ENCODE data around the gene OSBPL9. TPM values are rescaled to one million over a fixed set of nuclear protein-coding genes. Genes with fewer than 3 reads are reported as not detected.

The OSBPL9 gene
- total and polyA plus RNA-seq, 9 of the 15 experiments (the other 6 are each of a cell fraction or from before 2014, with no cell fraction given): 43.9 to 217 (median 170) TPM

DNA sequence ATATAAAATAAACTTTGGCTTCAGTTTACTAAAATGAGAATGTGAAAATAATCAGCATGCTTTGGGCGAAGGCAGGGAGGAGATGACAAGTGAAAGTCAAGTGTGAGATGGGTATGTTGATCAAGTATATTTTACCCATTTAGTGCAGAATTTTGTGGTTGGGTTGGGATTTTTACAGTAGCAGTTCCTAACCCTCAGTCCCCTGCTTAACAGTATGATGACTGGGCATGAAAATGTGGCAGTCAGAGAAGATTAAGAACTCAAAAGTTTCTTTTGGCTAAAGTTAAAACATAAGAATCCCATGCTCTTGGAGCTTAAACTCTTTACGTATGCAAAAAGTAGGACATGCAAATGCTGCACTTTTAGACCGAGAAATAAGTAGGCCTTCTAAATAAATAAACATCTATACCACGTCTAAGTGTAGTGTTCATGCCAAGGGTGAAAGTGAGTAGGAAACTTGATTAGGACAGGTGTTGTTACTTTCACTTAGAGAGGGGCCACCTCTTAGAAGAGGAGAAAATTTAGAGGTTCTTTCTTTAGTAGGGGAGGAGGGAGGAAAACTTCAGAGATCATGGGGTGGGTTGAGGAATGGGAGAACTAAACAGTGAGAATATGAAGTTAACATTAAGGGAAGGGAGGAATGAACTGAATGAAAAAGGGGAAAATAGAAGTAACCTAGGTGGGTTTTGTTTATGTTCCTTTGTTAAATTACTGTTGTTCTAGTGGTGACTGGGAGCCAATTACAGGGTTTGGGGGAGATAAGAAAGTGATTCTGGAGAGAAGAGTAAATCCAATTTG is 127.8 kb downstream of the OSBPL9 start:
- in situ Hi-C loops (cut with MboI): no loop called here
- H3K9me1 ChIP-seq (ENCODE audit: control insufficient read depth, insufficient read depth, low read length): no peaks in the 10 kb centered on the region
- H3K9me3 ChIP-seq (replicated peaks; ENCODE audit: control insufficient read depth, insufficient read depth, low read depth, low read length): no peaks in the 10 kb centered on the region
- DNase-seq (ENCODE audit: extremely low read depth in 1 of 4, low spot score in 3 of 4) (no peak), FAIRE-seq (peak; percentile 23), ATAC-seq (peak; percentile 30)
- H2AFZ ChIP-seq (ENCODE audit: low read depth, low read length): no peak overlapping the region
- ChIA-PET CTCF (ENCODE audit: low intra/inter-chr PET ratio) (no interaction called here), POLR2A (interaction anchor here (0.6 to 1.0 kb wide), 3 partner anchors 12 to 71 kb away, joined by 3 to 4 read pairs (median 3); no protein-coding TSS in a partner anchor)
- H3K9ac ChIP-seq (ENCODE audit: insufficient read depth in 1 of 2, low read depth in 2 of 2, low read length in 2 of 2): no peak overlapping the region
- H3K4me2 ChIP-seq (ENCODE audit: insufficient read depth, low read length): no peak overlapping the region
- peaks cover 56% of the 10 kb centered on the region for H3K79me2 ChIP-seq (ENCODE audit: control insufficient read depth, insufficient read depth, low read length)
- intact Hi-C loops (cut with micrococcal nuclease): no loop called here
- H3K4me3 ChIP-seq: no peak overlapping the region
- H3K27me3 ChIP-seq (ENCODE audit: control insufficient read depth in 2 of 2, insufficient read depth in 2 of 2, low read length in 2 of 2): no peaks in the 10 kb centered on the region
- no TSS peak for BruUV-seq (replicated peaks)
- H3K36me3 ChIP-seq (ENCODE audit: control insufficient read depth, insufficient read depth, low read length): peaks cover 34% of the 10 kb centered on the region
- peak overlapping the region; percentile 1; the same call in 2 of the 3 replicates for H3K27ac ChIP-seq (ENCODE audit: extremely low read depth, low read depth, low read length)
- WGBS (ENCODE audit: insufficient coverage, low coverage, missing lambda C conversion rate): 63% methylated on average over 4 of the region's 4 CpGs
- H3K4me1 ChIP-seq (replicated peaks in 1 of 2; ENCODE audit: control insufficient read depth in 2 of 2, insufficient read depth in 2 of 2, low read length in 2 of 2): peaks cover 6 to 26% of the 10 kb centered on the region in 2 experiments
- H4K20me1 ChIP-seq (replicated peaks; ENCODE audit: control insufficient read depth, insufficient read depth, low read length): no peaks in the 10 kb centered on the region
- TF ChIP-seq, protein P1, sequence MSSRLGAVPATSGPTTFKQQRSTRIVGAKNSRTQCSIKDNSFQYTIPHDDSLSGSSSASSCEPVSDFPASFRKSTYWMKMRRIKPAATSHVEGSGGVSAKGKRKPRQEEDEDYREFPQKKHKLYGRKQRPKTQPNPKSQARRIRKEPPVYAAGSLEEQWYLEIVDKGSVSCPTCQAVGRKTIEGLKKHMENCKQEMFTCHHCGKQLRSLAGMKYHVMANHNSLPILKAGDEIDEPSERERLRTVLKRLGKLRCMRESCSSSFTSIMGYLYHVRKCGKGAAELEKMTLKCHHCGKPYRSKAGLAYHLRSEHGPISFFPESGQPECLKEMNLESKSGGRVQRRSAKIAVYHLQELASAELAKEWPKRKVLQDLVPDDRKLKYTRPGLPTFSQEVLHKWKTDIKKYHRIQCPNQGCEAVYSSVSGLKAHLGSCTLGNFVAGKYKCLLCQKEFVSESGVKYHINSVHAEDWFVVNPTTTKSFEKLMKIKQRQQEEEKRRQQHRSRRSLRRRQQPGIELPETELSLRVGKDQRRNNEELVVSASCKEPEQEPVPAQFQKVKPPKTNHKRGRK (tag; IDR thresholded peaks at IDR 0.05): no peak
- TF ChIP-seq, protein P2, sequence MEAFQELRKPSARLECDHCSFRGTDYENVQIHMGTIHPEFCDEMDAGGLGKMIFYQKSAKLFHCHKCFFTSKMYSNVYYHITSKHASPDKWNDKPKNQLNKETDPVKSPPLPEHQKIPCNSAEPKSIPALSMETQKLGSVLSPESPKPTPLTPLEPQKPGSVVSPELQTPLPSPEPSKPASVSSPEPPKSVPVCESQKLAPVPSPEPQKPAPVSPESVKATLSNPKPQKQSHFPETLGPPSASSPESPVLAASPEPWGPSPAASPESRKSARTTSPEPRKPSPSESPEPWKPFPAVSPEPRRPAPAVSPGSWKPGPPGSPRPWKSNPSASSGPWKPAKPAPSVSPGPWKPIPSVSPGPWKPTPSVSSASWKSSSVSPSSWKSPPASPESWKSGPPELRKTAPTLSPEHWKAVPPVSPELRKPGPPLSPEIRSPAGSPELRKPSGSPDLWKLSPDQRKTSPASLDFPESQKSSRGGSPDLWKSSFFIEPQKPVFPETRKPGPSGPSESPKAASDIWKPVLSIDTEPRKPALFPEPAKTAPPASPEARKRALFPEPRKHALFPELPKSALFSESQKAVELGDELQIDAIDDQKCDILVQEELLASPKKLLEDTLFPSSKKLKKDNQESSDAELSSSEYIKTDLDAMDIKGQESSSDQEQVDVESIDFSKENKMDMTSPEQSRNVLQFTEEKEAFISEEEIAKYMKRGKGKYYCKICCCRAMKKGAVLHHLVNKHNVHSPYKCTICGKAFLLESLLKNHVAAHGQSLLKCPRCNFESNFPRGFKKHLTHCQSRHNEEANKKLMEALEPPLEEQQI (IDR thresholded peaks at IDR 0.05): no peak
- TF ChIP-seq MAFG (tag; conservative IDR thresholded peaks at IDR 0.05) (peak; percentile 23; the same call in 1 of the 2 replicates), XRCC3 (IDR thresholded peaks at IDR 0.05) (0 out of 2 replicates have a peak, but pooled peaks have one; percentile 27), NFE2 (IDR thresholded peaks at IDR 0.05; ENCODE audit: low read depth) (peak; percentile 51), GABPB1 (CRISPR knock-in tag; IDR thresholded peaks at IDR 0.05) (no peak), MEIS2 (IDR thresholded peaks at IDR 0.05; ENCODE audit: partially characterized antibody) (no peak), RBM25 (IDR thresholded peaks at IDR 0.05; ENCODE audit: low read depth, low read length, severe bottlenecking) (peak; percentile 21), TSC22D4 (tag; IDR thresholded peaks at IDR 0.05) (no peak), HDAC1 (IDR thresholded peaks at IDR 0.05) (0 out of 4 replicates have a peak, but pooled peaks of 1 of the 2 experiments have one; percentile 10), RBM15 (IDR thresholded peaks at IDR 0.05; ENCODE audit: insufficient read depth, low read length) (no peak), ZNF316 (IDR thresholded peaks at IDR 0.05) (peak; percentile 34; the same call in 1 of the 2 replicates), LEF1 (IDR thresholded peaks at IDR 0.05) (no peak), ZNF217 (CRISPR knock-in tag; IDR thresholded peaks at IDR 0.05) (no peak)
- TF ChIP-seq, protein P3, sequence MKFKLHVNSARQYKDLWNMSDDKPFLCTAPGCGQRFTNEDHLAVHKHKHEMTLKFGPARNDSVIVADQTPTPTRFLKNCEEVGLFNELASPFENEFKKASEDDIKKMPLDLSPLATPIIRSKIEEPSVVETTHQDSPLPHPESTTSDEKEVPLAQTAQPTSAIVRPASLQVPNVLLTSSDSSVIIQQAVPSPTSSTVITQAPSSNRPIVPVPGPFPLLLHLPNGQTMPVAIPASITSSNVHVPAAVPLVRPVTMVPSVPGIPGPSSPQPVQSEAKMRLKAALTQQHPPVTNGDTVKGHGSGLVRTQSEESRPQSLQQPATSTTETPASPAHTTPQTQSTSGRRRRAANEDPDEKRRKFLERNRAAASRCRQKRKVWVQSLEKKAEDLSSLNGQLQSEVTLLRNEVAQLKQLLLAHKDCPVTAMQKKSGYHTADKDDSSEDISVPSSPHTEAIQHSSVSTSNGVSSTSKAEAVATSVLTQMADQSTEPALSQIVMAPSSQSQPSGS (CRISPR knock-in tag; IDR thresholded peaks at IDR 0.05): no peak
- TF ChIP-seq, protein P4, sequence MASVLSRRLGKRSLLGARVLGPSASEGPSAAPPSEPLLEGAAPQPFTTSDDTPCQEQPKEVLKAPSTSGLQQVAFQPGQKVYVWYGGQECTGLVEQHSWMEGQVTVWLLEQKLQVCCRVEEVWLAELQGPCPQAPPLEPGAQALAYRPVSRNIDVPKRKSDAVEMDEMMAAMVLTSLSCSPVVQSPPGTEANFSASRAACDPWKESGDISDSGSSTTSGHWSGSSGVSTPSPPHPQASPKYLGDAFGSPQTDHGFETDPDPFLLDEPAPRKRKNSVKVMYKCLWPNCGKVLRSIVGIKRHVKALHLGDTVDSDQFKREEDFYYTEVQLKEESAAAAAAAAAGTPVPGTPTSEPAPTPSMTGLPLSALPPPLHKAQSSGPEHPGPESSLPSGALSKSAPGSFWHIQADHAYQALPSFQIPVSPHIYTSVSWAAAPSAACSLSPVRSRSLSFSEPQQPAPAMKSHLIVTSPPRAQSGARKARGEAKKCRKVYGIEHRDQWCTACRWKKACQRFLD (CRISPR knock-in tag; IDR thresholded peaks at IDR 0.05): no peak
